Kidney (tissue), 14 donors: ENCODE measurements around the gene MRPL23. TPM values are rescaled to one million over a fixed set of nuclear protein-coding genes. Genes with fewer than 3 reads are reported as not detected.

Experiments used
- DNase-seq, 5 donors: peaks; one replicate each; pipeline ENCODE4 v3.0.0-alpha.2; 2013 to 2020
- FAIRE-seq: peaks from 2 replicates; lab custom pipeline; 2012; peaks lifted over from hg19 to GRCh38; lab: Jason Lieb, UNC
- H3K27ac ChIP-seq, 2 donors: one replicate each; pipeline ENCODE4 v1.7.0; 2013; ENCODE audit warnings: low read depth in 2 of 2, low read length in 2 of 2, inconsistent platforms in 1 of 2
- H3K27me3 ChIP-seq: one replicate; pipeline ENCODE4 v1.7.1; 2013; ENCODE audit warnings: low read length, inconsistent platforms; ENCODE audit not compliant: control insufficient read depth, insufficient read depth
- H3K36me3 ChIP-seq, 3 donors: one replicate each; pipeline versions ENCODE4 v1.7.0 to v1.7.1; 2013; ENCODE audit warnings: low read length in 3 of 3, control low read depth in 1 of 3, inconsistent platforms in 1 of 3; ENCODE audit not compliant: insufficient read depth in 3 of 3, control insufficient read depth in 2 of 3
- H3K4me1 ChIP-seq, 3 donors: one replicate each; pipeline versions ENCODE4 v1.7.0 to v1.7.1; 2013; ENCODE audit warnings: low read length in 3 of 3, inconsistent platforms in 1 of 3, low read depth in 1 of 3; ENCODE audit not compliant: control insufficient read depth in 2 of 3, insufficient read depth in 2 of 3
- H3K4me3 ChIP-seq, 3 donors: one replicate each; pipeline versions ENCODE4 v1.7.0 to v1.8.1; 2013; ENCODE audit warnings: low read length in 3 of 3, control low read depth in 1 of 3, inconsistent platforms in 1 of 3
- H3K9ac ChIP-seq, 3 donors: one replicate each; pipeline versions ENCODE4 v1.7.0 to v1.7.1; 2013; ENCODE audit warnings: low read length in 3 of 3, control low read depth in 1 of 3, inconsistent platforms in 1 of 3
- H3K9me3 ChIP-seq, 3 donors: one replicate each; pipeline versions ENCODE4 v1.7.0 to v1.7.1; 2013; ENCODE audit warnings: low read length in 3 of 3, control low read depth in 1 of 3, inconsistent platforms in 1 of 3; ENCODE audit not compliant: control insufficient read depth in 2 of 3, insufficient read depth in 1 of 3
- intact Hi-C: fragments of 100-400 bp; cut with DNase I; formaldehyde crosslinking; loops from one replicate; pipeline ENCODE4 v1.11.1; 2022
- polyA plus RNA-seq: library from polyadenylated mRNA; stranded (reverse); fragments of 350-450 nt; fragmentation: Illumina TruSeq; extraction: RNeasy Lipid Tissue Mini Kit (QIAGEN cat#74804); gene quantifications from one replicate; pipeline ENCODE4 v1.2.3, GENCODE V29; 2014; ENCODE audit warnings: low read depth, low replicate concordance; ENCODE audit not compliant: insufficient read depth
- total RNA-seq: library from RNA; stranded (reverse); fragmentation: NEBNext Ultra II Directional; extraction: Animal tissue kit (Norgen Biotek cat#: 25700); gene quantifications from one replicate; pipeline ENCODE4 v1.2.1, GENCODE V29; 2021
- TF ChIP-seq, protein P1 (sequence below): IDR thresholded peaks from 3 replicates; pipeline ENCODE4 v1.5.1; 2012; ENCODE audit warnings: mild to moderate bottlenecking, moderate library complexity, borderline replicate concordance; ENCODE audit not compliant: insufficient read depth; ENCODE audit errors: extremely low read depth
- donor health status: control.
- donor health status: control.
- donor health status: control.
- donor health status: control.
- donor health status: control.
- donor health status: DM: yes; HTN: yes; CAD: no.
- donor health status: Normal renal cell carcinoma (clear cell type).

Gene MRPL23
- total and polyA plus RNA-seq, 2 donors from 2014 or later = 45.9 to 183 TPM

DNA sequence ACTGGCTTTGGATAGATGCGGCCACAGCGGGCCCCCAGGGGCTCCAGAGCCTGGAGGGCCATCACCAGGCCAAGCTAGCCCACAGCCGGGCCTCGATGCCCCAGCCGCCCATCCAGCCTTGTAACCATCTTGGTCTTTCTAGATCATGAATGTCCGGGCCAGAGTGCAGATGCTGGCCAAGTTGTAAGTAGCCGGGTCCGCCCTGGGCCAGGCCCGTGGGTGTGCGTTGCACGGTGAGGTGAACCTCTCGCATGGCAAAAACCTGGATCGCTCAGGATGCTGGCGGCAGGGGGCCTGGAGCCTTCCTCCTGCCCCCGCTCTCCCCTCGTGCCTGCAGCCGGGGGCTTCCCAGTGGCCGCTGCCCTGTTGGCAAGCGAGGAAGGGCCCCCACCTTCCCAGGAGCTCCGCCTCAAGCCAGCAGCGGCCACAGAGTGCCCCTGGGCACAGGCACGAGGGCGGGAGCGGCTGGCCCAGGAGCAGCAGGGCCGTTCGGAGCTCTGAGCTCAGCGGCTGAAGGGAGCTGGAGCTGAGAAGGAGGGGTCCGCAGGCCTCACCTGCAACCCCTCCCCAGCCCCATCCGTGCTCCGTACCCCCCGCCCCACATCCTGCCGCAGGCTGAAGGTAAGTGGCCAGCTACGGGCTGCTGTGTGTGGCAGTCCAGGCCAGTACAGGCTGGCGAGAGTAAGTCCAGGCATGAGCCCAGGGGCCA lies 10.9 kb upstream of the MRPL23 start:
- TF ChIP-seq, protein P1, sequence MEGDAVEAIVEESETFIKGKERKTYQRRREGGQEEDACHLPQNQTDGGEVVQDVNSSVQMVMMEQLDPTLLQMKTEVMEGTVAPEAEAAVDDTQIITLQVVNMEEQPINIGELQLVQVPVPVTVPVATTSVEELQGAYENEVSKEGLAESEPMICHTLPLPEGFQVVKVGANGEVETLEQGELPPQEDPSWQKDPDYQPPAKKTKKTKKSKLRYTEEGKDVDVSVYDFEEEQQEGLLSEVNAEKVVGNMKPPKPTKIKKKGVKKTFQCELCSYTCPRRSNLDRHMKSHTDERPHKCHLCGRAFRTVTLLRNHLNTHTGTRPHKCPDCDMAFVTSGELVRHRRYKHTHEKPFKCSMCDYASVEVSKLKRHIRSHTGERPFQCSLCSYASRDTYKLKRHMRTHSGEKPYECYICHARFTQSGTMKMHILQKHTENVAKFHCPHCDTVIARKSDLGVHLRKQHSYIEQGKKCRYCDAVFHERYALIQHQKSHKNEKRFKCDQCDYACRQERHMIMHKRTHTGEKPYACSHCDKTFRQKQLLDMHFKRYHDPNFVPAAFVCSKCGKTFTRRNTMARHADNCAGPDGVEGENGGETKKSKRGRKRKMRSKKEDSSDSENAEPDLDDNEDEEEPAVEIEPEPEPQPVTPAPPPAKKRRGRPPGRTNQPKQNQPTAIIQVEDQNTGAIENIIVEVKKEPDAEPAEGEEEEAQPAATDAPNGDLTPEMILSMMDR = no peak
- DNase-seq = peak in 1 of 5 donors; percentile 66

DNA sequence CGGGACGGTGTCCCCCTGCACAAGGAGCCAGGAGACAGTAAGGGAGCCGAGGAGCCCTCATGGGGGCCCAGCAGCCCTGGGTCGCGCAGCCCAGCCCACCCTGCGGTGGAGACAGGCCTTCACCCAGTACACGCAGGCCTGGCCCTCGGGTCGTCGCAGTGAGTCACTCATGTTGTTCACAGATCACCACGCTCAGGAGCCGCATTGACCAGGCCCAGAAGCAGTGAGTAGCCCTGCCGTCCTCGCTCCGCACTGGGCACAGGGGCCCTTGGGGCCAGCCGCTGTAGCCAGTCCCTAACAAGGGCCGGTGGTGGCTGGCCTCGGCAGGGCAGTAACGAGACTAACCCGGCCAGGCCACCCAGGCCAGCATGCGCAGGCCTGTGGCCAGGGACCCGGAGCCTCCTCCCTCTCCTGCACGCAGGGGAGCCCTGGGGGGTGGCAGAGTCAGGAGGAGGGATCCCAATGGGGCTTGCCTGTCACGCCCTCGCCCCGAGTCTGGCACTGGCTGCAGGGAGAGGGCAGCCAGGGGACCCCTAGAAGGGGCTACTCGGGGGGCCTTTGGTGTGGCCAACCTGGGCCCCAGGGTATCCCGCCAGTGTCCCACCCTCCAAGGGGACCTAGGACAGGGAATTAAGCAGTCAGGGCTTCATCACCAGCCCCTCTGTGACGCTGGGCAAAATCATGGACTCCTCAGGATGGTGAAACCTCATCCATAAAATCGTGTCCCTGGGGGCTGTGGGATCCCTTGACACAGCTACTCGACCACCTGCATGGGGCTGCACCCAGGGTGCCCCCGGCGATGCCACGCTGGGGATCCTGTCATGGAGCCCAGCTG lies 10.1 kb upstream of the MRPL23 start:
- intact Hi-C loops = no loop called here
- Histone ChIP-seq H3K27me3 (no peaks in the 10 kb centered on the region), H3K4me1 (no peaks in the 10 kb centered on the region), H3K4me3 (no peak overlapping the region), H3K9me3 (no peaks in the 10 kb centered on the region), H3K9ac (no peak overlapping the region), H3K27ac (no peak overlapping the region), H3K36me3 (no peaks in the 10 kb centered on the region)
- TF ChIP-seq, protein P1 = no peak
- FAIRE-seq = no peak
- peak in 1 of 5 donors; percentile 69 for DNase-seq

More for the DNA sequence above, 10.9 kb upstream of the MRPL23 start:
- Histone ChIP-seq H3K9ac (no peak overlapping the region), H3K27me3 (no peaks in the 10 kb centered on the region), H3K9me3 (no peaks in the 10 kb centered on the region), H3K36me3 (no peaks in the 10 kb centered on the region), H3K4me3 (no peak overlapping the region), H3K4me1 (no peaks in the 10 kb centered on the region), H3K27ac (no peak overlapping the region)
- FAIRE-seq = no peak
- intact Hi-C loops = no loop called here

DNA sequence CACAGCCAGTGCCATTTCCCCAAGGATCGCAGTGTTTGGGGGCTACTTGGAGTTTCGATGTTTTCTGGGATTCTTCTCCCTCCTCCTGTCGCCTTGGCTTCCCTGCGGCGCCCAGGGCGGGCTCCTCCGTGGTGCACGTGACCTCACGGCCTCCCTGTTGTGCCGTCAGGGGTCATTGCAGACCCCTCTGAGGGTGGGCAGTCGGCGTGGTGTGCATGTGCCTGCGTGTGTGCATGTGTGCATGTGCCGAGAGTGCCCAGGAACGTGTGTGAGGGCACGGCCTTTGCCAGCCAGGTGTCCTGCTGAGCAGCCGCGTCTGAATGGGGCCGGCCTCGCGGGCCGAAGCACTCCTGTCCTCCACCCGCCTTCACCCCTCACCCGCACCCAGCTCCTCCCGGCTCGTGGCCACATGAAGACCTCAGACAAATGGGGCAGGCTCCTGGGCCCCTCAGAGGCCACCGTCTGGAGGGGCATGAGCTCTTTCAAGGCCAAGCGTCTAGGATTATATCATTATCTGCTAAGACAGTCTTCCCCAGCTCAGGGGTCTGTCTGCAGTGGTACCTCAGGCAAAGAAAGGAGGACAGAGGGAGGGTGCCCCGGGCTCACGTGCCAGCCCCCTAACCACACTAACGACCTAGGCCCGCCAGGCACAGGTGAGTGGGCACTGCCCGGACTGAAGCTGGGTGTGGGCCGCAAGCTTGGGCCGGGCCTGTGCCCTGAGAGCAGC lies 9.4 kb upstream of the MRPL23 start:
- intact Hi-C loops = no loop called here
- Histone ChIP-seq H3K4me1 (no peaks in the 10 kb centered on the region), H3K27ac (no peak overlapping the region), H3K9me3 (no peaks in the 10 kb centered on the region), H3K9ac (no peak overlapping the region), H3K27me3 (no peaks in the 10 kb centered on the region), H3K4me3 (no peak overlapping the region), H3K36me3 (no peaks in the 10 kb centered on the region)
- DNase-seq (peak in 1 of 5 donors; percentile 61), FAIRE-seq (no peak)
- TF ChIP-seq, protein P1 = no peak
